GM12878 (cell line): ENCODE data around the gene EPB41L4B.

ENCODE experiments used
- SPI1 ChIP-seq: IDR thresholded peaks from 2 replicates; pipeline ENCODE4 v1.6.1; 2011; ENCODE audit warnings: low read depth, mild to moderate bottlenecking, low read length, moderate library complexity, borderline replicate concordance; ENCODE audit not compliant: insufficient read depth
- TCF7 ChIP-seq: IDR thresholded peaks from 2 replicates; pipeline ENCODE4 v1.6.1; 2014; ENCODE audit warnings: antibody characterized with exemption, borderline replicate concordance

DNA sequence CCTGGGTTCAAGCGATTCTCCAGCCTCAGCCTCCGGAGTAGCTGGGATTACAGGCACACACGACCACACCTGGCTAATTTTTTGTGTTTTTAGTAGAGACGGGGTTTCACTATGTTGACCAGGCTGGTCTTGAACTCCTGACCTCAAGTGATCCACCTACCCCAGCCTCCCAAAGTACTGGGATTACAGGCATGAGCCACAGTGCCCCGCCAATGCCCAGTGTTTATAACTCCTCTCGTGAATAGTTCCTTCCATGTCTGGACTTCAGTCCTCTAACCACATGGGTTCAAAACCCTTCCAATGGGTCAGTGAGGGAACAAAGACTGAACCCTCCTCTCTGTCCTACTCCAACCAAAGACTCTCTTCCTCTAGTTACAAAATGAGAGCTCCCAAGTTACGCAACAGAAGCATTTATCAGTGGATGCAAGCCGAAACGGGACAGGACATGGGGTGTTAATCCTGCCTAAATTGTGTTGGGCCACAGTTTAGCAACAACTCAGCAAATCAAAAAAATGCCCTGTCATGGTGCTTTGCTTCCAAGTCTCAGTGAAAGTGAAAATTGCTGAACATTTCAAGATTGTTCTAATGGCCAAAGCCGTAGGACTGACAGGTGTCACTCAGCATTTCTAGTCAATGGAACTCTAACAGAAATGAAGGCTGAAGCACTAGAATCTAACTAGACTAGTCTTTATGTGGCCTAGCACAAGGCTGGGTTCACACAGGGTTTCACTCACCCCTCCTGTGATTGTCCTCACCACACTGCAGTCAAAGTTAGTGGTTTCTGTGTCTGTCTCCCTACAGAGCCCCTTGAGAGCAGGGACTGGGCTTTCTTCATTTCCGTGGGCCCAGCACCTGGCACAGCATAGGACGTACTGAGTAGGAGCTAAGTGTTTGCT lies 197.9 kb downstream of the EPB41L4B start:
- TF ChIP-seq SPI1 (no peak), TCF7 (no peak)
